Calu3 (cell line): ENCODE data around the gene NELL2. TPM values are rescaled to one million over a fixed set of nuclear protein-coding genes. Genes with fewer than 3 reads are reported as not detected.

Source experiments
- BruUV-seq: library from RNA; stranded (reverse); fragments of 400-500 nt; replicated peaks from 2 replicates; lab custom pipeline; 2021; lab: Mats Ljungman, UMichigan
- CTCF ChIA-PET: fragments of 300-600 bp; sonication (Branson Sonifier 250); formaldehyde crosslinking; loops from one replicate; lab custom pipeline; 2022; ENCODE audit warnings: antibody characterized with exemption; lab: Charles Lee
- DNase-seq: peaks from one replicate; pipeline ENCODE4 v3.0.0; 2022
- H3K27ac Mint-ChIP-seq: one replicate; pipeline ENCODE4 v1.8.0; 2022; ENCODE audit warnings: mixed read lengths; ENCODE audit not compliant: unreplicated experiment
- H3K27me3 Mint-ChIP-seq: one replicate; pipeline ENCODE4 v1.8.0; 2022; ENCODE audit warnings: mixed read lengths; ENCODE audit not compliant: unreplicated experiment
- H3K36me3 Mint-ChIP-seq: one replicate; pipeline ENCODE4 v1.8.0; 2022; ENCODE audit warnings: mild to moderate bottlenecking, moderate library complexity, mixed read lengths; ENCODE audit not compliant: insufficient read depth, unreplicated experiment
- H3K4me1 Mint-ChIP-seq: one replicate; pipeline ENCODE4 v1.8.0; 2022; ENCODE audit warnings: mild to moderate bottlenecking, low read depth, mixed read lengths; ENCODE audit not compliant: unreplicated experiment
- H3K4me3 Mint-ChIP-seq: one replicate; pipeline ENCODE4 v1.8.0; 2022; ENCODE audit warnings: mild to moderate bottlenecking, low read depth, moderate library complexity, mixed read lengths; ENCODE audit not compliant: unreplicated experiment
- H3K9me3 Mint-ChIP-seq: one replicate; pipeline ENCODE4 v1.8.0; 2022; ENCODE audit warnings: low read depth, mixed read lengths; ENCODE audit not compliant: unreplicated experiment
- intact Hi-C: fragments of 100-400 bp; cut with micrococcal nuclease; formaldehyde crosslinking; loops from one replicate; pipeline ENCODE4 v1.10.0; 2022; ENCODE audit not compliant: unreplicated experiment
- total RNA-seq: library from RNA; stranded (reverse); gene quantifications from 2 replicates; pipeline ENCODE4 v1.2.3, GENCODE V29; 2022
- TF ChIP-seq, protein P1 (sequence below): fragments of 200-600 bp; IDR thresholded peaks from one replicate; pipeline ENCODE4 v1.8.0; 2022; ENCODE audit warnings: antibody characterized with exemption; ENCODE audit not compliant: unreplicated experiment

Gene NELL2
- total RNA-seq, 1 experiment from 2014 or later, result not detected

DNA sequence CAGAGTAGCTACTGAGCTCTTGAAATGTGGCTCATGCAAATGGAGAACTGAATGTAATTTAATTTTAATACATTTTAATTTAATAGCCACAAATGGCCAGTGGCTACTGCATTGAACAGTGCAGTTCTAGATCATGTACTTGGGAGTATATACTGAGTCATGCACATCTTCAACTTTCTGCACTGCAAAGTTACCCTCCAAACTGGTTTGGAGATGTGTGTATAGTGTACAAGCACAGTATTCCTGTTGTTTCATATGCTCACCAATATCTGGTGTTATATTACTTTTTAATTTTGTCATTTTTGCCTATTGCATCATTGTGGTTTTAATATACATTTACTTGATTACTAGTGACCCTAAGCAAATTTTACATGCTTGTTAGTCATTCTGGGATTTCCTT, 372.8 kb downstream of the NELL2 start:
- Mint-ChIP-seq H3K9me3 (no peaks in the 10 kb centered on the region), H3K4me3 (no peak overlapping the region), H3K27ac (no peak overlapping the region), H3K36me3 (no peaks in the 10 kb centered on the region), H3K4me1 (no peaks in the 10 kb centered on the region), H3K27me3 (no peaks in the 10 kb centered on the region)
- intact Hi-C loops, result no loop called here
- CTCF ChIA-PET, result no interaction called here
- TF ChIP-seq, protein P1, sequence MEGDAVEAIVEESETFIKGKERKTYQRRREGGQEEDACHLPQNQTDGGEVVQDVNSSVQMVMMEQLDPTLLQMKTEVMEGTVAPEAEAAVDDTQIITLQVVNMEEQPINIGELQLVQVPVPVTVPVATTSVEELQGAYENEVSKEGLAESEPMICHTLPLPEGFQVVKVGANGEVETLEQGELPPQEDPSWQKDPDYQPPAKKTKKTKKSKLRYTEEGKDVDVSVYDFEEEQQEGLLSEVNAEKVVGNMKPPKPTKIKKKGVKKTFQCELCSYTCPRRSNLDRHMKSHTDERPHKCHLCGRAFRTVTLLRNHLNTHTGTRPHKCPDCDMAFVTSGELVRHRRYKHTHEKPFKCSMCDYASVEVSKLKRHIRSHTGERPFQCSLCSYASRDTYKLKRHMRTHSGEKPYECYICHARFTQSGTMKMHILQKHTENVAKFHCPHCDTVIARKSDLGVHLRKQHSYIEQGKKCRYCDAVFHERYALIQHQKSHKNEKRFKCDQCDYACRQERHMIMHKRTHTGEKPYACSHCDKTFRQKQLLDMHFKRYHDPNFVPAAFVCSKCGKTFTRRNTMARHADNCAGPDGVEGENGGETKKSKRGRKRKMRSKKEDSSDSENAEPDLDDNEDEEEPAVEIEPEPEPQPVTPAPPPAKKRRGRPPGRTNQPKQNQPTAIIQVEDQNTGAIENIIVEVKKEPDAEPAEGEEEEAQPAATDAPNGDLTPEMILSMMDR, result no peak
- BruUV-seq, result no TSS peak
- DNase-seq, result no peak

- no TSS peak for BruUV-seq
- no peaks in the 10 kb centered on the region for H3K36me3 Mint-ChIP-seq
- CTCF ChIA-PET, result no interaction called here
- DNase-seq, result no peak
- H3K4me3 Mint-ChIP-seq, result no peak overlapping the region
- H3K27me3 Mint-ChIP-seq, result no peaks in the 10 kb centered on the region
- no peak overlapping the region for H3K27ac Mint-ChIP-seq
- TF ChIP-seq, protein P1, result no peak
- no peaks in the 10 kb centered on the region for H3K4me1 Mint-ChIP-seq
- intact Hi-C loops, result no loop called here
- H3K9me3 Mint-ChIP-seq, result no peaks in the 10 kb centered on the region
Measured at GRCh38 chr12:44502681-44503080, 373.4 kb downstream of the NELL2 start.

- H3K27me3 Mint-ChIP-seq, result no peaks in the 10 kb centered on the region
- H3K4me3 Mint-ChIP-seq, result no peak overlapping the region
- CTCF ChIA-PET, result no interaction called here
- H3K36me3 Mint-ChIP-seq, result no peaks in the 10 kb centered on the region
- no peak for DNase-seq
- H3K27ac Mint-ChIP-seq, result no peak overlapping the region
- no peaks in the 10 kb centered on the region for H3K9me3 Mint-ChIP-seq
- H3K4me1 Mint-ChIP-seq, result no peaks in the 10 kb centered on the region
- TF ChIP-seq, protein P1, result no peak
- intact Hi-C loops, result no loop called here
- no TSS peak for BruUV-seq
Measured at GRCh38 chr12:44500423-44500822, 375.7 kb downstream of the NELL2 start.

- no peaks in the 10 kb centered on the region for H3K4me1 Mint-ChIP-seq
- TF ChIP-seq, protein P1, result no peak
- intact Hi-C loops, result no loop called here
- DNase-seq, result no peak
- H3K27me3 Mint-ChIP-seq, result no peaks in the 10 kb centered on the region
- no peak overlapping the region for H3K4me3 Mint-ChIP-seq
- H3K36me3 Mint-ChIP-seq, result no peaks in the 10 kb centered on the region
- BruUV-seq, result no TSS peak
- peaks cover 6% of the 10 kb centered on the region for H3K9me3 Mint-ChIP-seq
- CTCF ChIA-PET, result no interaction called here
- no peak overlapping the region for H3K27ac Mint-ChIP-seq
Measured at GRCh38 chr12:44497044-44497443, 379.1 kb downstream of the NELL2 start.
